GM12873 (cell line): Measurements from ENCODE around the gene WWOX.

ENCODE experiments used
- TF ChIP-seq, protein P1 (sequence below): IDR thresholded peaks from 2 replicates; pipeline ENCODE4 v1.5.1; 2012; ENCODE audit warnings: low read depth, mild to moderate bottlenecking, moderate library complexity, low read length, control low read depth; ENCODE audit not compliant: insufficient read depth; ENCODE audit errors: missing control alignments

WWOX gene

DNA sequence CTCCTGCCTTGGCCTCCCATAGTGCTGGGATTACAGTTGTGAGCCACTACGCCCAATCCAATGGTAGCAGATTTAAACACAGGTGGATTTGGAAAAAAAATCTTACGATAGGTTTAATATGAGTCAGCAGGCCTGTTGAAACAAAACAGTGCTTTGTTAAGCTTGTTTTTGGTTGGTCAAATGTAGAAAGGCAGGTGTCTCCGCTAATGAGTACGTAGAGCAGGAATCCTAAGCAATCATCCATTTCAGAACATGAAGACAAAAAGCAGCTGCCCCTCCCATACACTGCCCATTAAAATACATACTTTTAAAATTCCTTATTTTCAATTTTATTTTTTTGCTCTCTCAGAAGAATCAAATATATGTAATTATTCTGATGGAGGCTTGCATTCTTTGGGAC is 1.9 kb upstream of the WWOX start:
- TF ChIP-seq, protein P1, sequence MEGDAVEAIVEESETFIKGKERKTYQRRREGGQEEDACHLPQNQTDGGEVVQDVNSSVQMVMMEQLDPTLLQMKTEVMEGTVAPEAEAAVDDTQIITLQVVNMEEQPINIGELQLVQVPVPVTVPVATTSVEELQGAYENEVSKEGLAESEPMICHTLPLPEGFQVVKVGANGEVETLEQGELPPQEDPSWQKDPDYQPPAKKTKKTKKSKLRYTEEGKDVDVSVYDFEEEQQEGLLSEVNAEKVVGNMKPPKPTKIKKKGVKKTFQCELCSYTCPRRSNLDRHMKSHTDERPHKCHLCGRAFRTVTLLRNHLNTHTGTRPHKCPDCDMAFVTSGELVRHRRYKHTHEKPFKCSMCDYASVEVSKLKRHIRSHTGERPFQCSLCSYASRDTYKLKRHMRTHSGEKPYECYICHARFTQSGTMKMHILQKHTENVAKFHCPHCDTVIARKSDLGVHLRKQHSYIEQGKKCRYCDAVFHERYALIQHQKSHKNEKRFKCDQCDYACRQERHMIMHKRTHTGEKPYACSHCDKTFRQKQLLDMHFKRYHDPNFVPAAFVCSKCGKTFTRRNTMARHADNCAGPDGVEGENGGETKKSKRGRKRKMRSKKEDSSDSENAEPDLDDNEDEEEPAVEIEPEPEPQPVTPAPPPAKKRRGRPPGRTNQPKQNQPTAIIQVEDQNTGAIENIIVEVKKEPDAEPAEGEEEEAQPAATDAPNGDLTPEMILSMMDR, result no peak

DNA sequence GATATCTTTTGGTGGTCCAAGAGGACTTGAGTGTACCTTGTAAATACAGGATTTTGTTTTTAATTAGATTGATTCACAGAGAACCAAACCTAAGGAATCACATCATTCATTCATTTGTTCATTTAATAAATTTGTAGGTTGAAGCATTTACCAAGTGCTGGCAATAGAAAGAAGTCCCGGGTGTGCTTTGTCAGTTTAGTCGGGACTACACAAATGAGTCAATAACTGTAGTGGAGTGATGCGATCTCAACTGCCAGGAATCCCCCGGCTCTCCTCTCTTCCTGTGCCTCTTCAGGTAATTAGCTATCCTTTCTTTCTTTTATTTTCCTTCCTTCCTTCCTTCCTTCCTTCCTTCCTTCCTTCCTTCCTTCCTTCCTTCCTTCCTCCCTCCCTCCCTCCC is 1.4 kb upstream of the WWOX start:
- TF ChIP-seq, protein P1, result no peak

DNA sequence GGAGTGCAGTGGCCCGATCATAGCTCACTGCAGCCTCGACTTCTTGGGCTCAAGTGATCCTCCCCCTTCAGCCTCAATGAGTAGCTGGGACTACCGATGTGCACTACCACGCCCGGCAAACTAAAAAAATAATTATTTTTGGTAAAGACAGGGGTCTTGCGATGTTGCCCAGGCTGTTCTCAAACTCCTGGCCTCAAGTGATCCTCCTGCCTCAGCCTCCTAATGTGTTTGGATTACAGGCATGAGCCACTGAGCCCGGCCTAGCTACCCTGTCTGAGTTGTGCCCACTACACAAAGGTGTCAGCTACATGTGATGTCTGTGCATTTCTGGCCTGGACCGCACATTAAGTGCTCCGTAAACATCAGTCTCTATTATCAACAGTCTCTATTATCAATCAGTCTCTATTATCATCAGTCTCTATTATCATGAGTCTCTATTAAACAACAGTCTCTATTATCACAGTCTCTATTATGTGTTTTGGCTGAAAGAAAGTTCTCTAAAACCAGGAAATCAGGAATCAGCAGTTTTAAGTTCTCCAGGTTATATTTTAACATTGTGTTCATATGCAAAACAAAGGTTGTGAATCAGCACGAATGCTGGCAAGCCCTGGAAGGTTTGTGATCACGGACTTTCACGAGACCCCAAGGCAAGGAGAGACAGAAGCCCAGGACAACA is 721 bp upstream of the WWOX start:
- TF ChIP-seq, protein P1, result no peak

DNA sequence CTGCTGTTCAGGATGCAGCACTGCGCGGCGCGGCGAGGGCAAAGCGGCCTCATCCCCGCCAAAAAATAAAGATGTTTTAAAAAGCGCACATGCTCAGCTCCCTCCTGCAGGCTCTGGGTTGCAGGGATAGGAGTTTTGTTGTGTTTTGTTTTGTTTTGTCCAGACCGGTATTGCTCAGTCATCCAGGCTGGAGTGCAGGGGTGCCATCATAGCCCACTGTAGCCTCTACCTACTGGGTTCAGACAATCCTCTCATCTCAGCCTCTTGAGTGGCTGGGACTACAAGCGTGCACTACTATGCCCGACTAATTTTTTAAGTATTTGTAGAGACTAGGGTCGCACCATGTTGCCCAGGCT is 636 bp downstream of the WWOX start:
- TF ChIP-seq, protein P1, result no peak

DNA sequence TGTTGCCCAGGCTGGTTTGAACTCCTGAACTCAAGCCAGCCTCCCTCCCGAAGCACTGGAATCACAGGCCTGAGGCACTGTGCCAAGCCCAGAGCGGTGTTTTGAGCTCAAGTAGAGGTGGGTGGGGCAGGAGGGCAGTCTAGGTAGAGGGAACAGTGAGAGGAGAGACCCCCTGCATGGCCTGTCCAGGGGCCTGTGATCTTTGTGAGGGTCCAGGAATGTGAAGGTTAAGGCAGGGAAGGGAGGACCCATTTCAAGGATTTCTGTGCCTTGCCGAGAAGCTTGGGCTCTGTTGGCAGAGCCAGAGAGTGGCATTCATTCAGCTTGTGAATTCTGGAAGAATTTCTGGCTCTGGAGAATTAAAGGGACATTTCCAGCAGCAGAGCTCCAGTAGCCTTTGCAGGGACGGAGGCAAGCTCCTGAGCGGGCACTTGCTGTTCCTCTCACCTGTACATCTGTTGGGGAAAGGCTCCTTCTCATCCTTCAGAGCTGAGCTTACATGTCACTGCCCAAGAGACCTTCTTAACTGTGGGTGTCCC is 2.7 kb downstream of the WWOX start:
- TF ChIP-seq, protein P1, result no peak

GRCh38 chr16:78102865-78103264 is 3.4 kb downstream of the WWOX start:
- TF ChIP-seq, protein P1, result no peak

- TF ChIP-seq, protein P1, result no peak
Observed at GRCh38 chr16:78105517-78105916, 6.1 kb downstream of the WWOX start.
